ENCODE results near the gene AKAP6.
"Not testable (repeated sequence)": the region's sequence is repeated elsewhere in the genome, so short reads cannot be mapped to it uniquely, and the experiment has no call there.

AKAP6 gene

DNA sequence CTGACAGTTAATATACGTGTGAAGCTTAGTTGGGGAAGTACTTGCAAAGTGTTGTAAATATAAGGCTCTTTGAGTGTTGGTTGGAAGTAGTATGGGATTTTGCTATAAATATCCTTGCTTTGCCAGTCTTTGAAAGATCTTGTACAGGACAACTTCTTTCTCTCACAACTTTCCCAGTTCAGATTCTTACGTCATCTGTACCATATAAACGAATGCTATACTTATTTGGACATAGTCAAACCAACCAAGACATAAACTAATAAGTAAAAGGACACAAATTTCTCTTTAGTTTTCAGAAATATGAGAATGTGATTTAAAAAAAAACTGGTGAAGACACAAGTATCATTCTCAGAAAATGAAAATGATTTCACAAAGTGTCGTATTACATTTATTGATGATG, 456.5 kb downstream of the AKAP6 start:
- no peak for DNase-seq

DNA sequence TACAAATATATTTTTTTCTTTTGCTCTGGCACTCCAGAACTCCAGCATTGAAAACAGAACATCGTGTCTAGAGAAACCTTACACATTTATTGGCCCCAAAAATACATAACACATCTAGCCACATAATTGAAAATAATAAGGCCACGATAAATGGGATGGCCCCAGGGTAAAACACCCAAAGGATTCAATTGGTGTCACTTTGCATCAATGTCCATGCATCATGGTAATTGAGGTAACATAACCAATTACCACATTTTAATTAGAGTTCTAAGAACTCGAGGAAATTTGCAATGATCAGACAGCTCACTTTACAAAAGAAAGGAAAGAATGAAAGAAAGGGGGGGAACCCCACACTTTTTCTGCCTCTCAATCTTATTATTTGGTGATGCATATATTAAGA, 457.8 kb downstream of the AKAP6 start:
- DNase-seq, result no peak

DNA sequence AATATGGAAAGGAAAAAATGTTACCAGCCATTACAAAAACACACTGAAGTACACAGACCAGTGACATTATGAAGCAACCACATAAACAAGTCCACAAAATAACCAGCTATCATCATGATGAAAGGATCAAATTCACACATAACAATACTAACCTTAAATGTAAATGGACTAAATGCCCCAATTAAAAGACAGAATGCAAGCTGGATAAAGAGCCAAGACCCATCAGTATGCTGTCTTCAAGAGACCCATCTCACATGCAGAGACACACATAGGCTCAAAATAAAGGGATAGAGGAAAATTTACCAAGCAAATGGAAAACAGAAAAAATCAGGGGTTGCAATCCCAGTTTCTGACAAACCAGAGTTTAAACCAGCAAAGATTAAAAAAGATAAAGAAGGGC, 463.9 kb downstream of the AKAP6 start:
- not testable (repeated sequence) for DNase-seq

DNA sequence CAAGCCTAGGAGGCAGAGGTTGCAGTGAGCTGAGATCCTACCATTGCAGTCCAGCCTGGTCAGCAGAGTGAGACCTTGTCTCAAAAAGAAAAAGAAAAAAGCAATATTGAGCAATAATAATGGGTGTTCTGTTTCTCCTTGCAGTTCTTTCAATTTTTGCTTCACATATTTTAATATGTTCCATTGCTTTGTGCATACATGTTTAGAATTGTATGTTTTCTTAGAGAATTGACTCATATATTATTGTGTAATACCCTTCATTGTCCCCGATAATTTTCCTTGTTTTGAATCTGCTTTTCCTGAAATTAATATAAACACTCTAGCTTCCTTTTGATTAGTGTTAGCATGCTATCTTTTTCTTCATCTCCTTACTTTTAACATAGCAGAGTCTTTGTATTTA, 471.2 kb downstream of the AKAP6 start:
- no peak for DNase-seq

DNA sequence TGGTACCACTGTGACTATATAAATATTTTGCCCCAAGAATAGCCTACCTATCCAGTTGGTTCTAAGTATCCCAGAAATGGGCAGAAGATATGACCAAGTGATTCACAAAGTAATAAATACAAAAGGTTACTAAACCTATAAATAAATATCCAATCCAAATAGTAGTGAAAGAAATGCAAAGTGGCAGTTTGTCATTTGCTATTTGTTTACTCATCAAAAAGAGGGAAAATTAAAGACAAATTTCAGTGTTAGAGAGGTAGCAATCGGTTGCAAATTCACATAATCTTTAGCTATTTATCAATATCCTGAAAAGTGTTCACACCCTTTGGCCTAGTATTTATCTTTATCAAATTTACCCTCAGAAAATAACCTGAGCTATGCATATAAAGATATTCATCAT, 473.2 kb downstream of the AKAP6 start:
- no peak for DNase-seq

DNA sequence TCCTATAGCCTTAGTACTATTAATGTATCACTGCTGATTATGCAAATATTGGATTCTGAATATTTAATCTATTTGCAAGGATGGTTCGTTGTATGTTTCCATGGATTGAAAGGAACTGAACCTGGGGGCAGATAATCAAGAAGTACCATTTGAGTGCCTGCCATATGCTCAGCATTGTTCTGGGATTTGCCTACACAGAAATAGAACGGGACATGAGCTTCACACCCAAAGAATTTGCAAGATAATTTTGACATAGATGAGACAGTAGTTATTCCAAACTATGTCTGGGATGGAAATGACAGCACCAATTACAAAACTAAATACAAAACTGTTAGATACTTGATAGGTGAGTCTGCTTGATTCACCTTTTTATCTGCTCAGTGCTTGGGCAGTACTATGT, 476.9 kb downstream of the AKAP6 start:
- DNase-seq, result no peak

DNA sequence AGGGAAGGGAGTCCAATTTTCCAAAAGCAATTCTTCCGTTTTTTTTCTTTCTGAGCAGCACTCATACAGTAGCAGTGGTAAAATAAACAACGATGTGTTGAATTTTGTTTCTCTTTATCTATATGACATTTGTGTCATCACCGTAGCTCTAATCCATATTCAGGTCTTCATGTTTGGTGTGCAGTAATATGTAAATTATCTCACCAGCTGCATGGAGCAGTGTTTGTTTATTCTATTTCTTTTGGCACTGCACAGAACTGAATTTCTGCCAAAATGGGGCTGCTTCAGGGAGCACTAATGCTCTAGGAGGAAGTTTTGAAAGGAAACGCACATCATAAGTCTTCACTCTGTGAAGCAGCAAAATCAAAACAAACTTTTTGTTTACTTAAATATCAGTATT, 479.5 kb downstream of the AKAP6 start:
- no peak for DNase-seq

DNA sequence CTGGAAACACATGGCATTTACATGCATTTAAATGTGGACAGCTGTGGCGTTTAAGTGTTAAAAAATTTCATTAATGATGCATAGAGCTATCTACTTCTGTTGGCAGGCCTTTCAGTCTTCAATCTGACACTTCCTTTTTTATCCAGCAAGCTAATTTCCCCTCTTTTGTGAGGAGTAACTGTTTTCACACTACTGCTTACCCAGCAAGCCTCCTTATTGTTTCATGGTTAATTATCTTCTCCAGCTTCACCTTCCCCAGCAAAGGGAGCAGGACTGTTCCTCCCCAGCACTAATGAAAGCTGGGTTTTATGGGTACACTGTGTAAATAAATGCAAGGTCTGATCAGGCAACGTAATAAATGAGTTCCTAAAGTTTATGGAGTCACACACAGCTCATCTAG, 480.2 kb downstream of the AKAP6 start:
- DNase-seq, result no peak

DNA sequence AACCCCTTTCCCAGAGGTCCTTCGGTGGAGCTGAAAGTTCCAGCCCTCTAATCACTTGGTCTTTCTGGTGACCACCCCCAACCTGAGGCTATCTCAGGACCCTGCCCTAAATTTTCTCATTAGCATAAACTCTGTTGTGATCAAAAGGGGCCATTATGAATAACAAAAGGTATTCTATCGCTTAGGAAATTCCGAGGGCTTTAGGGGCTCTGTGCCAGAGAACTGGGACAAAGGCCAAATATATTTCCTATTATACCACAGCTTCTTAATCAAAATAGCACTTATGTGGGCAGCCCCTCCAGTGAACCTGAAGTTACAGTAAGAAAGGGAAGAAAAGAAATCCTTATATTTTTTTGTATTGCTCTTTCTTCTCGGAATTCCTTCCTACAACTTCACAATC, 484.3 kb downstream of the AKAP6 start:
- DNase-seq, result no peak

DNA sequence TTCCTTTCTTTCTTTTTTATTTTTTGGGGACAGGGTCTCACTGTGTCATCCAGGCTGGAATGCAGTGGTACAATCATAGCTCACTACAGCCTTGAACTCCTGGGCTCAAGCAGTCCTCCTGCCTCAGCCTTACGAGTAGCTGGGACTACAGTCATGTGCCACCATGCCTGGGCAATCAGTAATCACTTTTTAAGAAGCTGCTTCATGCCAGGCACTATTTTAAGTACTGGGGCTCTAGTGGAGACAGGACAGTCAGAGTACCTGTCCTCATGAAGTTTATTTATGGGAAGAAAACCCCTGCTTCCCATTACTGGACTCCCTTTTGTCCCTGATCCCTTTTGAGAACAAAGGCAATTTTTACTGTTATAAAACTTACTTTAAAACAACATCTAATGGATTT, 485.6 kb downstream of the AKAP6 start:
- no peak for DNase-seq

DNA sequence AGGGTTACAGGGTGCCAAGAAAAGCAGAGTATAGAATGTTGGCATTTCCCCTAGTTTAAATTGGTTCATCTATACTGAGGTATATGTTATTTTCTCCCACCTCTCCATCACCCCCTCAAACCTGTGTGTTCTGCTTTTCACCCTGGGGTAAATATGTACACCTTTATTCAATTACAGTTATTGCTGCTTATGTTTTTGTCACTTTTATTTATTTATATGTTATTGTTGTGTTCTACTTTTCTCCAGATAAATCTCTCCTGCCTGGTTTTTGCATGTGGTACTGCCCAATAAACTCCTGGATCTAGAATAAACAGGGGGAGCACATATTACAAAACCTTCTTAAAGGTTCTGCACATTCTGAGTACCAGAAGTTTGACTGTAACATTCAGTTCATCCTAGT, 487.5 kb downstream of the AKAP6 start:
- no peak for DNase-seq

DNA sequence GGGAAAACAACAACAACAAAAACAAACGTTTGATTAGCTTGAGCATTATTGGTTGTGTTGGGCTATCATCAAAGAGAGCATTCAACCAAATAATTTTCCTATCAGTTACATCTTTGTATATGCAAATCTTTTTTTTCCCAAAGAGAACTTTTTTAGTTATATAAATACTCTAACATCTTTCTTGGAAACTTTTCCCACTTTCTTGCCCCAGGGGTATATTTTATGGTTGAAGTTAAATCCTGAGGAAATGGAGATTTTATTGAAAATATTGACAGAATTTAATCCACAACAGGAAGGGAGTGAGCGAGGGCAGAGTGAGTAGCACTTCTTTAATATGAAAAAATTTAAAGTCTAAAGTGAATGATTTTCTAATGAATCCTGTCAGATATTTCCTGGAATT, 488.7 kb downstream of the AKAP6 start:
- no peak for DNase-seq

DNA sequence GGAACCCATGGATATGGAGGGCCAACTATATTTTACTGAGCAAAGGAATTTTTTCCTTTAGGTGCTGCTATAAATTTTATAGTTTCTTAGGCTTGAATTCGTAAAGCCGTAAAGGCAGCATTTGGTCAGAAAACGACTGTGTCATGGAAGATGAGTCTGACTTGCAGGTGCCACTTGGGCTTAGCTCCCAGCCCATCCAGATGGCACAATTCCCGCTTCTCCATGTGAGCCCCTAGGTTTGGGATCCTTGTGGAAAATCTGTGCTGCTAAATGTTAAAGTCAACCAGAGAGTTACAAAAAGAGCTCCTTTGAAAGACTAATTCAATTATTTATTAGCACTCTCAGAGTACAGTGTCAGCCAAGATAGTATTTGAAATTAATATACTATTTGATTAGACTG, 489.5 kb downstream of the AKAP6 start:
- DNase-seq, result no peak

DNA sequence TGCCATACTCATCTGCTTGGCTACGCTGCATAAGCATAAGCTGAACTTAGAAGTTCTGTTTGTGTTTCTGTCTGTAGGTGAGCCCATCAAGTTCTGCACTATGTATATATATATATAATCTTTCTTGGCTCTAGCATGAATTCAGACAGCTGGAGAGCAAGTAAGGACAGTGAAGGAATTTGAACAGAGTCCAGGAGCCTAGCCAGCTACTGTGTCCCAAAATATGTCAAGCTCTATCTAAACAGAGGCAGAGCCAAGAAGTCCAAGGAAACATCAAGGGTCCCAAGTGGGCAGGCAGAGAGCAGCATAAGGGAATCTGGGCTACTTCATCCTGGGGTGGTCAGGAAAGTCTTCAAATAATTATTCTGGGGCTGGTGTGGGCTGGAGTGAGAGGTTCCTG, 491.1 kb downstream of the AKAP6 start:
- no peak for DNase-seq

DNA sequence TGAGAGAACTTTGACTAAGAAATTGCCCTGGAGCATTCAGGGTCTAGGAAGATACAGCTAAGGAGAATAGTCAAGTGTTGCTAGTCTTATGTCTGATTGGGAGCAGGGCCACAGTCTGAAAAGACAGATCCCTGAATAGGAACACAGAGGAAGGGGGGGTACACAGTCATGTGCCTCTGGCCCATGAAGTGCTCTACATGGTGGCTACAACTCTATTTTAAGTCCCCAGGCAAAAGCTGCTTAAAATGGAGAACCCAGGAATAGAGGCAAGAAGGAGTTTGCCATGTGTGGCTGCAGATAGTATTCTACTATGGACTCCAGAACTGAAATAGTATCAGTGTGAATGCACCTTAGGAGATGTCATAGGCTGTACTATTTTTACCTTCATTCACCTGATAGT, 491.6 kb downstream of the AKAP6 start:
- no peak for DNase-seq

DNA sequence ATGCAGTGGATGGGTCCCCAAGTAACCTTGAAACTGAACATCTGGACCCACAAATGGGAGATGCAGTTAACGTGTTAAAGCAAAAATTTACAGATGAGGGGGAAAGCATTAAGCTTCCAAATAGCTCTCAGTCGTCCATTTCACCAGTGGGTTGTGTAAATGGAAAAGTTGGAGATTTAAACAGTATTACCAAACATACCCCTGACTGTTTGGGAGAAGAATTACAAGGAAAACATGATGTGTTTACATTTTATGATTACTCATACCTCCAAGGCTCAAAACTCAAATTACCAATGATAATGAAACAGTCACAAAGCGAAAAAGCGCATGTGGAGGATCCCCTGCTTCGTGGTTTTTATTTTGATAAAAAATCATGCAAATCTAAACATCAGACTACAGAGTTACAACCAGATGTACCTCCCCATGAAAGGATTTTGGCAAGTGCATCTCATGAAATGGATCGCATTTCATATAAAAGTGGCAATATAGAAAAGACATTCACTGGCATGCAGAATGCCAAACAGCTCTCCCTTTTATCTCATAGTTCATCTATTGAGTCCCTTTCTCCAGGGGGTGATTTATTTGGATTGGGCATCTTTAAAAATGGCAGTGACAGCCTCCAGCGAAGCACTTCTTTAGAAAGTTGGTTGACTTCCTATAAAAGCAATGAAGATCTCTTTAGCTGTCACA, 493.0 kb downstream of the AKAP6 start:
- no peak for DNase-seq

DNA sequence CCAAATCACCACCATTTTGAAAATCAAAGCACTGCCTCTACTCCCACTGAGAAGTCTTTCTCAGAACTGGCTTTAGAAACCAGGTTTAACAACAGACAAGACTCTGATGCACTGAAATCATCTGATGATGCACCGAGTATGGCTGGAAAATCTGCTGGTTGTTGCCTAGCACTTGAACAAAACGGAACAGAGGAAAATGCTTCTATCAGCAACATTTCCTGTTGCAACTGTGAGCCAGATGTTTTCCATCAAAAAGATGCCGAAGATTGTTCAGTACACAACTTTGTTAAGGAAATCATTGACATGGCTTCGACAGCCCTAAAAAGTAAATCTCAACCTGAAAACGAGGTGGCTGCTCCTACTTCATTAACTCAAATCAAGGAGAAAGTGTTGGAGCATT, 494.6 kb downstream of the AKAP6 start:
- no peak for DNase-seq

DNA sequence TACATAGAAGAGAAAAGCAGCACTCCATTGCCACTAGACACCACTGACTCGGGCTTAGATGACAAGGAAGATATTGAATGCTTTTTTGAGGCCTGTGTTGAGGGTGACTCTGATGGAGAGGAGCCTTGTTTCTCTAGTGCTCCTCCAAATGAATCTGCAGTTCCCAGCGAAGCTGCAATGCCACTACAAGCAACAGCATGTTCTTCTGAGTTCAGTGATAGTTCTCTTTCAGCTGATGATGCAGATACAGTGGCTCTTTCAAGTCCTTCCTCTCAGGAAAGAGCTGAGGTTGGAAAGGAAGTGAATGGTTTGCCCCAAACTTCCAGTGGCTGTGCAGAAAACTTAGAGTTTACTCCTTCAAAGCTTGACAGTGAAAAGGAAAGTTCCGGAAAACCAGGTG, 495.1 kb downstream of the AKAP6 start:
- no peak for DNase-seq

DNA sequence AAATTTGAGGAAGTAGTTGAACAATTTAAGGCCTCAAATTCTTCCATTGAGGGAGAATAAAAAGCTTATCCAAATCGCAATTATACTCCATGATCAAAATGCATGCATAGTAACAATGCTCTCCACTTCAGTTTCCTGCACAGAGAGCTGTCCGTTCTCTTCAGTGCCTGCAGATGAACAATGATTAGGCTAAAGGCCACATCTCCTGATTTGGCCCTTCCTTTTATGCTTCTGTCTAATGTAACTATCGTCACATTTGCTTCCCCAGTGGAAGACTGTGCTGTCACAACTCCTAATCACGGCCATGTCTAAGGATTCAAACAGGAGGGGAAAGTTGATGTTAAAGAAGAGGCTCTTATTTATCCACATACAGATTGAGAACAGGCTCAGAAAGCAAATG, 496.0 kb downstream of the AKAP6 start:
- no peak for DNase-seq

DNA sequence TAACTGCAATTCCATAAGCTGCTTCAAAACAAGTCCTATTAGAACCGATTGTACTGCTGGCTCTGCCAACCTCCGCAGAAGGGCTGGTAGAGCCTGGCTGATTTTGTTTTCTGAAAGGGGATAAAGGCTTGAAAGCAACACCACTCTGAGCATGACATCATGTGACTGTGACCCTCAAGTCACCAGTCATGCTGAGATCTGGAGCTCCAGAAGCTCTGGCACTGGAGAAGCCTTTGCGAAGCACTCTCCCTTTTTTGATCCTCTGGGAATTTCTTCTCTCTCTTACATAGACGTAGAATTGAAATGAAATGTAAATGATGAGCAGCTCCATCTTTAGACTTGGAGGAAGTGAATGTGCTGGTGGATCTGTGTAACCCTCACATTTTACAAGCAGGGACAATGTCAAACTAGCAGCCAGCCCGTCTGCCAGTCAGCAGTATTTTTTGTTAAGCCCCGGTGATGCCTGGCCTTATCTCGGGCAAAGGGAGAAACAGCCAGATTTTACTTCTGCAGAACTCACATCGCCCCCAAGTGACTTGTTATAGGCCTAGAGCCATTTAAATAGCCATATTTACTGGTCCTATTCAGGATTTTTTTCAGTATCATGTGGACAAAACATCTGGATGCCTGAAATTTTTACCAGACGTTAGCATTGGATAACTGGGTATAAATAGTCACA, 497.4 kb downstream of the AKAP6 start:
- DNase-seq, result no peak

DNA sequence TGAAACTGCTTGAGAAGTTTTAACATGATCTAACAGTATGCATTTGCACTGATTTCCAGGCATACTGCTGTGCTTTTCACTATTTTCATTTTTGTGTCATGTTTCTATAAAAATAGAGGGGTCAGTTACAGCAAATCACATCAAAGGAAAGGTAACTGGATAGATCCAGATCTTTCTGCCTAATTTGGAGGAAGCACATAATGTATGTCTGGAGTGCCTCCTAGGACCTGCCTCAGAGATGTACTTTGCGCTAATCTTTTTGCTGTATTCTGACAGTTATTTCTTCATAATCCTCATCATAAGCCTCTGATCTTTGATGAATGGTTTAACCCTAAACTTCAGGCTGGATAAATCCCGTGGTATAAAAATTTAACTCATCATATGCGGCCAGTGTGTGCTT, 498.4 kb downstream of the AKAP6 start:
- no peak for DNase-seq

DNA sequence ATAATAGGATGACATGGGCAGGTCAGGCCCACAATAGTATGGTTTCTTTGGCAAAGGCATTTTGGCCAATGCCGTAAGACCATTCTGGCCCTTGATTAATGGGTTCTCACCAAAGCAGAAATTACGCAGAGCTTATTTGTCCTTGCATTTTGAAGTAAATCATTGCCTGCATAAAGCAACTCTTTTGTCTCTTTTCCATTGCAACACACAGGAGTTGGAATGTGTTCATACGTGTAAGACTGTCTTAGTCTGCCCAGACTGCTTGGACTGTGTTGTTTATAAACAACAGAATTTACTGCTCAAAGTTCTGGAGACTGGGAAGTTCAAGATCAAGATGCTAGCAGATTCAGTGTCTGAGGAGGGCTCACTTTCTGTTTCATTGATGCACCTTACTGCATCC, 506.8 kb downstream of the AKAP6 start:
- DNase-seq, result no peak

DNA sequence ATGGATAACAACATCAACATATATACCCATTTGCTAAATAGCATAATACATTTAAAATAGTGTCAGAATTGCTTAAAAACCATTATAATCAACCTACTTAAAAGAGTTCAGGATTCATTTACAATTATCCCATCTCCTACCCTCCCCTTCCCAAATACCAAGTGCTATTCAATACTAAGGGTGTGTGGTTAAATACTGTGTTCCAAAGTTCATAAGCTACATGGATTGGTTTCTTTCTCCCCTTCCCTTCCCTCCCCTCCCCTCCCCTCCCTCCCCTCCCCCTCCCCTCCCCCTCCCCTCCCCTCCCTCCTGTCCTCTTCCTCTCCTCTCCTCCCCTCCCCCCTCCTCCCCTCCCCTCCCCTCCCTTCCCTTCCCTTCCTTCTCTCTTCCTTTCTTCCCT, 512.6 kb downstream of the AKAP6 start:
- DNase-seq, result no peak

DNA sequence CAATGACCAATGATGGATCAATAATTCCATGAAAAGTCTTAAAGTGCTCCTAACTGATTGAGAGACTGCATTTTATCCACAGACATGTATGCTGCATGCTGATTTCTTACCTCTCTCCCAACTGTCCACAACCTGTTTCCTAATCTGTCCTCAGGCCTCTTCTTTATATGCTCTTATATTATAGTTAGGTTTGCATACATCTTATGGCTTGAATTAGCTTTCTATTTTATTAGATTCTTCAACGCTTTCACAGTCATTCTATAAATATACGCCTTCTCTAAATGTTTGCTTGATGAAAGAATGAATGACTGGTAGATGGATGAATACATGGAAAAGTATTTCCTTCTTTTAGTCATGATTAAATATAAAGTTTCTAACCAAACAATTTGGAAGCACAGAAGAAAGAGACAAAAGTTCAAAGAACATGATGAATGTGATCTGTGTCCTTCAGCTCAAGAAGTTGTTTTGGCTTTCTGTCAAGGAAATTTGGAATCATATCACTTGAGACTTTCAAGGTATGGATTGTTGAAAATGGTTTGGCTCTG, 517.8 kb downstream of the AKAP6 start:
- no peak for DNase-seq

DNA sequence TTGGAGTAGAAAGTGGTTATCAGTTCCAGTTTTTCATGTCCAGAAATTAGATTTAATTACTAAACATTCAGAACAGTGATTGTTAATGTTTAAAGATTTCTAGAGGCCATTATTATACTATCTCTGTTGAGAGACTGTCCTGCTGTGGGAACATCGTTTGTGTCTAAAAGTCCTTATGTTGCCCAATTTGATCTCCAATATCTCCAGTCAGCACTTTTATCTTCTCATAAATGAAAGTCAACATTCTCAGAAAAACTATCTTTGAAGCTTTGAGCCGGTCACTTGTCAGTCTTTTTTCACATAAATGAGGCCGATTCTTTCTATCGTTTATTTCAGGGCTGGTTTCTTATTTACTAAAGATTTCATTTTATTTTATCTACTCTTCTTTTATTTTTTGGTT, 518.8 kb downstream of the AKAP6 start:
- DNase-seq, result no peak
